Measurements from ENCODE around the gene LETM1.

GRCh38 chr4:1823545-1823932, 32.4 kb downstream of the LETM1 start:
- TF ChIP-seq CTCF (IDR thresholded peaks at IDR 0.05) (no peak), EZH2 (IDR thresholded peaks at IDR 0.05; ENCODE audit: borderline replicate concordance, insufficient read depth, low read depth, low read length, poor library complexity, severe bottlenecking) (no peak)
